Measurements from ENCODE around the gene OXNAD1. TPM values are rescaled to one million over a fixed set of nuclear protein-coding genes. Genes with fewer than 3 reads are reported as not detected.

Gene OXNAD1
- total RNA-seq, 2 donors from 2014 or later: 12.8 to 15.4 TPM

GRCh38 chr3:16316396-16316795 is 51.4 kb downstream of the OXNAD1 start:
- DNase-seq (no peak), ATAC-seq (no peak)
- intact Hi-C loops (cut with DNase I): loop anchor here in 1 of 2 donors (5.0 kb wide), 1 partner anchor 51 kb away; no protein-coding TSS in a partner anchor

- DNase-seq: no peak
- ATAC-seq: no peak
- intact Hi-C loops (cut with DNase I): loop anchor here in 1 of 2 donors (5.0 kb wide), 1 partner anchor 50 kb away; no protein-coding TSS in a partner anchor
Measured at GRCh38 chr3:16316847-16317560, 52.0 kb downstream of the OXNAD1 start.

- no peak for DNase-seq
- intact Hi-C loops (cut with DNase I): loop anchor here in 1 of 2 donors (5.0 kb wide), 1 partner anchor 50 kb away; no protein-coding TSS in a partner anchor
Measured at GRCh38 chr3:16317561-16317945, 52.5 kb downstream of the OXNAD1 start.

GRCh38 chr3:16318176-16318575 is 53.2 kb downstream of the OXNAD1 start:
- DNase-seq: no peak
- intact Hi-C loops (cut with DNase I): loop anchor here in 1 of 2 donors (5.0 kb wide), 1 partner anchor 49 kb away; no protein-coding TSS in a partner anchor
- no peak for ATAC-seq

More at GRCh38 chr3:16317561-16317945, 52.5 kb downstream of the OXNAD1 start:
- no peak for ATAC-seq

- intact Hi-C loops (cut with DNase I): loop anchor here in 1 of 2 donors (5.0 kb wide), 1 partner anchor 48 kb away; no protein-coding TSS in a partner anchor
- no peak for ATAC-seq
- DNase-seq: no peak
Measured at GRCh38 chr3:16319307-16319706, 54.3 kb downstream of the OXNAD1 start.

GRCh38 chr3:16319723-16320122 is 54.7 kb downstream of the OXNAD1 start:
- ATAC-seq (no peak), DNase-seq (no peak)
- intact Hi-C loops (cut with DNase I): loop anchor here in 1 of 2 donors (5.0 kb wide), 1 partner anchor 48 kb away; no protein-coding TSS in a partner anchor

- no peak for ATAC-seq
- DNase-seq: no peak
- intact Hi-C loops (cut with DNase I): no loop called here
Measured at GRCh38 chr3:16320711-16321110, 55.7 kb downstream of the OXNAD1 start.

GRCh38 chr3:16322189-16322588 is 57.2 kb downstream of the OXNAD1 start:
- ATAC-seq: no peak
- no peak for DNase-seq
- intact Hi-C loops (cut with DNase I): no loop called here

- ATAC-seq: no peak
- intact Hi-C loops (cut with DNase I): no loop called here
- no peak for DNase-seq
Measured at GRCh38 chr3:16323737-16324136, 58.7 kb downstream of the OXNAD1 start.

- no peak for ATAC-seq
- DNase-seq: no peak
- intact Hi-C loops (cut with DNase I): no loop called here
Measured at GRCh38 chr3:16325850-16326249, 60.8 kb downstream of the OXNAD1 start.

- ATAC-seq: peak in 1 of 2 donors; percentile 12
- intact Hi-C loops (cut with DNase I): no loop called here
- DNase-seq: no peak
Measured at GRCh38 chr3:16326724-16327349, 61.8 kb downstream of the OXNAD1 start.

- intact Hi-C loops (cut with DNase I): no loop called here
- ATAC-seq (no peak), DNase-seq (no peak)
Measured at GRCh38 chr3:16328124-16328523, 63.1 kb downstream of the OXNAD1 start.

- intact Hi-C loops (cut with DNase I): no loop called here
- no peak for DNase-seq
- ATAC-seq: no peak
Measured at GRCh38 chr3:16329036-16329825, 64.2 kb downstream of the OXNAD1 start.

- intact Hi-C loops (cut with DNase I): no loop called here
- DNase-seq: no peak
Measured at GRCh38 chr3:16329826-16330129, 64.8 kb downstream of the OXNAD1 start.

GRCh38 chr3:16330351-16330750 is 65.3 kb downstream of the OXNAD1 start:
- DNase-seq (no peak), ATAC-seq (no peak)
- intact Hi-C loops (cut with DNase I): no loop called here

More at GRCh38 chr3:16329826-16330129, 64.8 kb downstream of the OXNAD1 start:
- ATAC-seq: no peak

GRCh38 chr3:16331319-16331883 is 66.4 kb downstream of the OXNAD1 start:
- intact Hi-C loops (cut with DNase I): no loop called here
- no peak for DNase-seq
- ATAC-seq: no peak

GRCh38 chr3:16332904-16333426 is 68.0 kb downstream of the OXNAD1 start:
- peak in 1 of 2 donors; percentile 48 for ATAC-seq
- intact Hi-C loops (cut with DNase I): no loop called here
- no peak for DNase-seq

- ATAC-seq: no peak
- intact Hi-C loops (cut with DNase I): no loop called here
Measured at GRCh38 chr3:16334909-16335308, 69.9 kb downstream of the OXNAD1 start.

GRCh38 chr3:16335333-16335732 is 70.3 kb downstream of the OXNAD1 start:
- intact Hi-C loops (cut with DNase I): no loop called here
- no peak for ATAC-seq
- no peak for DNase-seq

More at GRCh38 chr3:16334909-16335308, 69.9 kb downstream of the OXNAD1 start:
- DNase-seq: no peak
